PFSK-1 (cell line): Measurements from ENCODE around the gene CD82.

Experiments used
- FOXP2 ChIP-seq: optimal IDR thresholded peaks from 2 replicates; pipeline ENCODE3; 2011; ENCODE audit warnings: borderline replicate concordance, control low read depth, inconsistent platforms; ENCODE audit not compliant: insufficient read depth; ENCODE audit errors: extremely low read length, extremely low read depth
- POLR2AphosphoS5 ChIP-seq: IDR thresholded peaks from 2 replicates; pipeline ENCODE4 v1.6.1; 2012; ENCODE audit warnings: low read depth, mild to moderate bottlenecking, control low read depth, low read length, moderate library complexity
- TAF1 ChIP-seq: IDR thresholded peaks from 2 replicates; pipeline ENCODE4 v1.6.1; 2012; ENCODE audit warnings: low read length, control low read depth, borderline replicate concordance; ENCODE audit not compliant: insufficient read depth
- TF ChIP-seq, protein P1 (sequence below), 2 experiments: IDR thresholded peaks; 2 replicates each; pipeline versions ENCODE4 v1.6.1 to v1.8.0; 2011 to 2012; ENCODE audit warnings: low read depth in 2 of 2, low read length in 2 of 2, control low read depth in 1 of 2, inconsistent platforms in 1 of 2, mild to moderate bottlenecking in 1 of 2, moderate library complexity in 1 of 2; ENCODE audit not compliant: insufficient read depth in 1 of 2

DNA sequence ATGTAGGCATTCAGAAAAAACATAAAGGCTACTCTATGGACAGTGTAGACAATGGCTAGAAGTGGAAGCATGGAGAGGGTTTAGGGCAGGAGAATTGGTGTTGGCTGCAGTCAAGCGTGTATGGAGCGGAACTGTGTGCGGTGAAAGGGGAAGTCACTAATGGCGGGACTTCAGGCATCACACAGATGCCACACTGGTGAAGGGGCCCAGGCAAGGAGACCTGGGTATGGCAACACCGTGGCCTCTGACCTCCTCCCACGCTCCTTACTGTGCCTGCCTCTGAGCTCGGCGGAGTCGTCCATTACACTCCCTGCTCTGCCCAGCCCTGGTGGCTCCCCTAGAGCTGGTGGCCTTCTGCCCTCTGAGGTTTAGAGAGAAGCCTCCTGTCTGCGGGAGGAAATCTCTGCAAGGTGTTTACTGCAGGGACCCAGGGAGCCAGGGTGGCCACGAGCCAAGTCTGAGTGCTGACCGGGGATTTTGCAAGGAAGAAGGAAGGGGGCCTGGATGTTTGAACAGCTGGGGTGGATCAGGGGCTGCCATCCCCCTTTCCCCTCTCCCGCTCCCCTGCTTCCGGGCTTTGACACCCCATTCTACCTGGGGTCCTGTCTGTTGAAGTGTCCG lies 86.2 kb downstream of the CD82 start:
- TF ChIP-seq TAF1 (no peak), POLR2AphosphoS5 (no peak), FOXP2 (no peak)
- TF ChIP-seq, protein P1, sequence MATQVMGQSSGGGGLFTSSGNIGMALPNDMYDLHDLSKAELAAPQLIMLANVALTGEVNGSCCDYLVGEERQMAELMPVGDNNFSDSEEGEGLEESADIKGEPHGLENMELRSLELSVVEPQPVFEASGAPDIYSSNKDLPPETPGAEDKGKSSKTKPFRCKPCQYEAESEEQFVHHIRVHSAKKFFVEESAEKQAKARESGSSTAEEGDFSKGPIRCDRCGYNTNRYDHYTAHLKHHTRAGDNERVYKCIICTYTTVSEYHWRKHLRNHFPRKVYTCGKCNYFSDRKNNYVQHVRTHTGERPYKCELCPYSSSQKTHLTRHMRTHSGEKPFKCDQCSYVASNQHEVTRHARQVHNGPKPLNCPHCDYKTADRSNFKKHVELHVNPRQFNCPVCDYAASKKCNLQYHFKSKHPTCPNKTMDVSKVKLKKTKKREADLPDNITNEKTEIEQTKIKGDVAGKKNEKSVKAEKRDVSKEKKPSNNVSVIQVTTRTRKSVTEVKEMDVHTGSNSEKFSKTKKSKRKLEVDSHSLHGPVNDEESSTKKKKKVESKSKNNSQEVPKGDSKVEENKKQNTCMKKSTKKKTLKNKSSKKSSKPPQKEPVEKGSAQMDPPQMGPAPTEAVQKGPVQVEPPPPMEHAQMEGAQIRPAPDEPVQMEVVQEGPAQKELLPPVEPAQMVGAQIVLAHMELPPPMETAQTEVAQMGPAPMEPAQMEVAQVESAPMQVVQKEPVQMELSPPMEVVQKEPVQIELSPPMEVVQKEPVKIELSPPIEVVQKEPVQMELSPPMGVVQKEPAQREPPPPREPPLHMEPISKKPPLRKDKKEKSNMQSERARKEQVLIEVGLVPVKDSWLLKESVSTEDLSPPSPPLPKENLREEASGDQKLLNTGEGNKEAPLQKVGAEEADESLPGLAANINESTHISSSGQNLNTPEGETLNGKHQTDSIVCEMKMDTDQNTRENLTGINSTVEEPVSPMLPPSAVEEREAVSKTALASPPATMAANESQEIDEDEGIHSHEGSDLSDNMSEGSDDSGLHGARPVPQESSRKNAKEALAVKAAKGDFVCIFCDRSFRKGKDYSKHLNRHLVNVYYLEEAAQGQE (IDR thresholded peaks at IDR 0.05; ENCODE audit: insufficient read depth in 1 of 2, low read depth in 2 of 2, low read length in 2 of 2), result no peak
